ENCODE measurements around the gene TMEM18. TPM values are rescaled to one million over a fixed set of nuclear protein-coding genes. Genes with fewer than 3 reads are reported as not detected.

Gene TMEM18
- total and polyA plus RNA-seq, 2 of the 4 experiments (the other 2 are of a cell fraction), result 15.2 to 30.2 TPM

- ATAC-seq (ENCODE audit: low read depth), result no peak
- dilution Hi-C loops (cut with HindIII; ENCODE audit: low sequenced_read_pairs, unreplicated experiment), result no loop called here
These were observed 44.7 kb downstream of the TMEM18 start for GRCh38 chr2:632471-632870.

More at GRCh38 chr2:632471-632870, 44.7 kb downstream of the TMEM18 start:
- no peak overlapping the region for H2AFZ ChIP-seq (replicated peaks; ENCODE audit: low read length, poor library complexity)
- no peak overlapping the region for H2AK5ac ChIP-seq (ENCODE audit: low read depth, low read length)
- H3K56ac ChIP-seq (ENCODE audit: extremely low read depth, insufficient read depth, low read length), result no peak overlapping the region
- no peak overlapping the region for H2BK15ac ChIP-seq (ENCODE audit: low read depth, low read length)
- H4K5ac ChIP-seq (ENCODE audit: low read depth, low read length), result no peak overlapping the region
- BruUV-seq (replicated peaks), result no TSS peak
- no peaks in the 10 kb centered on the region for H3K36me3 ChIP-seq (ENCODE audit: control insufficient read depth, insufficient read depth, low read length)
- no peak overlapping the region for H4K8ac ChIP-seq (ENCODE audit: low read depth in 2 of 2, low read length in 2 of 2)
- H3K18ac ChIP-seq (ENCODE audit: low read depth, low read length), result no peak overlapping the region
- no peaks in the 10 kb centered on the region for H4K20me1 ChIP-seq (ENCODE audit: insufficient read depth, low read length)
- H3K79me1 ChIP-seq (ENCODE audit: low read depth in 1 of 2, low read length in 2 of 2), result no peaks in the 10 kb centered on the region
- no peak overlapping the region for H2BK20ac ChIP-seq (ENCODE audit: low read depth, low read length)
- TF ChIP-seq MAFK (IDR thresholded peaks at IDR 0.05; ENCODE audit: low read depth, low read length) (no peak), CEBPB (IDR thresholded peaks at IDR 0.05; ENCODE audit: low read depth, low read length) (no peak), RAD21 (IDR thresholded peaks at IDR 0.05; ENCODE audit: low read length) (no peak), RFX5 (IDR thresholded peaks at IDR 0.05; ENCODE audit: low read depth, low read length) (no peak), ELK1 (IDR thresholded peaks at IDR 0.05; ENCODE audit: borderline replicate concordance, low read depth, low read length) (no peak)
- no peaks in the 10 kb centered on the region for H3K9me1 ChIP-seq (ENCODE audit: insufficient read depth, low read length)
- H3K23ac ChIP-seq (ENCODE audit: low read depth, low read length), result no peak overlapping the region
- no peak overlapping the region for H3K9ac ChIP-seq (ENCODE audit: low read depth, low read length)
- H2BK5ac ChIP-seq (ENCODE audit: low read depth, low read length, poor library complexity, severe bottlenecking), result no peak overlapping the region
- H2BK120ac ChIP-seq (ENCODE audit: low read depth, low read length), result no peak overlapping the region
- ChIA-PET CTCF (no interaction called here), POLR2A (ENCODE audit: unreplicated experiment) (no interaction called here)
- no peak for DNase-seq
- H3K27ac ChIP-seq (ENCODE audit: insufficient read depth, low read length), result no peak overlapping the region
- no peak overlapping the region for H2AK9ac ChIP-seq (replicated peaks; ENCODE audit: low read depth, low read length, poor library complexity)
- no peak overlapping the region for H3K4me2 ChIP-seq (ENCODE audit: low read depth, low read length)
- H3K9me3 ChIP-seq (ENCODE audit: control insufficient read depth, insufficient read depth, low read length), result peaks cover 2% of the 10 kb centered on the region; the same call in 1 of the 2 replicates
- intact Hi-C loops (cut with micrococcal nuclease) (no loop called here), in situ Hi-C loops (cut with MboI; ENCODE audit: low sequenced_read_pairs) (no loop called here)
- H3K4ac ChIP-seq (ENCODE audit: low read depth, low read length), result no peak overlapping the region
- H3K27me3 ChIP-seq (ENCODE audit: control insufficient read depth, insufficient read depth, low read length), result no peaks in the 10 kb centered on the region
- no peaks in the 10 kb centered on the region for H3K4me1 ChIP-seq (ENCODE audit: control insufficient read depth, insufficient read depth, low read length)
- H3K4me3 ChIP-seq (ENCODE audit: insufficient read depth, low read depth, low read length), result no peak overlapping the region
- H4K91ac ChIP-seq (ENCODE audit: insufficient read depth, low read depth, low read length), result no peak overlapping the region
- no peak overlapping the region for H3K14ac ChIP-seq (replicated peaks; ENCODE audit: low read depth, low read length)

All from IMR-90 (cell line).